T-helper 2 cell treated with Interferon-gamma antibody and Interleukin-4, amounts not matched to agents 5 μg/mL and 100 μg/mL, for 36 hours (primary cell): ENCODE data around the gene SEC16B.
"Not testable (repeated sequence)": the region's sequence is repeated elsewhere in the genome, so short reads cannot be mapped to it uniquely, and the experiment has no call there.

Experiments
- DNase-seq: peaks from one replicate; pipeline ENCODE4 v3.0.0; 2021; ENCODE audit warnings: low spot score
- H3K27ac Mint-ChIP-seq: one replicate; pipeline ENCODE4 v1.8.0; 2021; ENCODE audit warnings: mild to moderate bottlenecking, mixed read lengths
- H3K27me3 Mint-ChIP-seq: one replicate; pipeline ENCODE4 v1.8.0; 2021; ENCODE audit warnings: low read depth, mixed read lengths
- H3K36me3 Mint-ChIP-seq: one replicate; pipeline ENCODE4 v1.8.0; 2021; ENCODE audit warnings: low read depth, mixed read lengths
- H3K4me1 Mint-ChIP-seq: one replicate; pipeline ENCODE4 v1.8.0; 2021; ENCODE audit warnings: low read depth, mixed read lengths
- H3K4me3 Mint-ChIP-seq: one replicate; pipeline ENCODE4 v1.8.0; 2022; ENCODE audit warnings: mild to moderate bottlenecking, moderate library complexity, mixed read lengths
- H3K9me3 Mint-ChIP-seq: one replicate; pipeline ENCODE4 v1.8.0; 2021; ENCODE audit warnings: mixed read lengths

SEC16B gene

DNA sequence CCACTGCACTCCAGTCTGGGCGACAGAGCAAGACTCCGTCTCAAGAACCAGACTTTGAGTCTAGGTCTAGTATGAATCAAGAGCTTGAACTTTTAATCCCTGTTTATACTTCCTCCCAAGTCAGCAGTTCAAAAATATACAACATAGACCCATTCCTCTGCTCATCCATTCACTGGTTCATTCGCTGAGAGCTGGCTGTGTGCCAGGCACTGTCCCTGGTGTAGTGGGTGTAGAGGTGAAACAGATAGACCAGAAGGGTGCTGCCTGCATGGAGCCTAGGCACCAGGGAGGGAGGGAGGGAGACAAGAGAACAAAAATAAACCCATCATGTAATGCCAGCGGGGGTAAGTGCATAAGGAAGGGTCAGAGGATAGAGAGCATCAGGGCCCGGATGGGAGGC lies 25.5 kb upstream of the SEC16B start:
- no peak for DNase-seq
- Mint-ChIP-seq H3K4me3 (no peak overlapping the region), H3K36me3 (no peaks in the 10 kb centered on the region), H3K9me3 (peaks cover 6% of the 10 kb centered on the region), H3K4me1 (no peaks in the 10 kb centered on the region), H3K27me3 (no peaks in the 10 kb centered on the region), H3K27ac (no peak overlapping the region)

DNA sequence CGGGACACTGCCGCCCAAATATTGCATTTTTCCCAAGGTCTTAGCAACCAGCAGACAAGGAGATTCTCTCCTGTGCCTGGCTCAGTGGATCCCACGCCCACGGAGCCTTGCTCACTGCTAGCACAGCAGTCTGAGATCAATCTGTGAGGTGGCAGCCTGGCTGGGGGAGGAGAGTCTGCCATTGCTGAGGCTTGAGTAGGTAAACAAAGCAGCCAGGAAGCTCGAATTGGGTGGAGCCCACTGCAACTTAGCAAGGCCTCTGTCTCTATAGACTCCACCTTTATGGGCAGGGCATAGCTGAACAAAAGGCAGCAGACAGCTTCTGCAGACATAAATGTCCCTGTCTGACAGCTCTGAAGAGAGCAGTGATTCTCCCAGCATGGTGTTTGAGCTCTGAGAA lies 16.4 kb upstream of the SEC16B start:
- H3K4me1 Mint-ChIP-seq, DNase-seq, H3K27me3 Mint-ChIP-seq, H3K27ac Mint-ChIP-seq, H3K9me3 Mint-ChIP-seq, H3K4me3 Mint-ChIP-seq, H3K36me3 Mint-ChIP-seq: not testable (repeated sequence)

DNA sequence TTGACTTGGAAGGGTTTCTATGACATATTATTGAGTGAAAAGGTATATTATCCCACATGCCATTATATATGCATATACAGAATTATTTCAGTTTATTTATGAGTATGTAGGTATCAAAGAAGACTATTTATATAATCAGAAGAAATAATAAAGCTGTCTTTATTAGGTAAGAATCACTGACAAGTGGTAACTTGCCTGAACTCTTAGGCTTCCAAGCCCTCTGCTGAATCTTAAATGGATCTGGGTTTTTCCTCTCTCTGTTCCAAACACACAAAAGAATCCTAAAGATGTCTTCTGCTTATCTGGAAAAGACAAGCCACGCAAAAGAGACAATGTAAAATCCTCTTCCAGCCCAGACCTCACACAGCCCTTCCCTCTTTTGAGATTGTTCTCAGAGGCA lies 14.9 kb upstream of the SEC16B start:
- no peaks in the 10 kb centered on the region for H3K4me1 Mint-ChIP-seq
- no peak overlapping the region for H3K27ac Mint-ChIP-seq
- H3K27me3 Mint-ChIP-seq, result no peaks in the 10 kb centered on the region
- no peaks in the 10 kb centered on the region for H3K36me3 Mint-ChIP-seq
- H3K9me3 Mint-ChIP-seq, result peaks cover 6% of the 10 kb centered on the region
- no peak for DNase-seq
- H3K4me3 Mint-ChIP-seq, result no peak overlapping the region

DNA sequence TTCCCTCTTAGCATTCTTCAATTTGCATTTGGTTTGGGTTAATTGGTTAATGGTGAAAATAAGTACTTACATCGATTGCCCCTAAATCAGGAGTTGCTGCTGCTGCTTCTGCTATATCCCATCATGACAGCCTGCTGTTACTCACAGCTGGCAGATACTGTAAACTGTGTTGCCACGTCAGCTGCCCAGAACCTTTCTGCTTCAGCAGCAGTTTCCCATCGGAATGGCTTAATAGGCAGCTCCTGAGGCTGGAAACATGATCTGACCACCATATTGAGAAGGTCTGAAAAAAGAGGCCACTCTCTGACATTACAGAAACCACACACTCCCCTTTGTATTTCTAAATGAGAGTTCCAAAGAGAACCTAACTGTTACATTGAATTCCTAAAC lies 14.3 kb upstream of the SEC16B start:
- Mint-ChIP-seq H3K27ac (no peak overlapping the region), H3K9me3 (peaks cover 6% of the 10 kb centered on the region), H3K36me3 (no peaks in the 10 kb centered on the region), H3K4me1 (no peaks in the 10 kb centered on the region), H3K4me3 (no peak overlapping the region), H3K27me3 (no peaks in the 10 kb centered on the region)
- DNase-seq, result no peak

DNA sequence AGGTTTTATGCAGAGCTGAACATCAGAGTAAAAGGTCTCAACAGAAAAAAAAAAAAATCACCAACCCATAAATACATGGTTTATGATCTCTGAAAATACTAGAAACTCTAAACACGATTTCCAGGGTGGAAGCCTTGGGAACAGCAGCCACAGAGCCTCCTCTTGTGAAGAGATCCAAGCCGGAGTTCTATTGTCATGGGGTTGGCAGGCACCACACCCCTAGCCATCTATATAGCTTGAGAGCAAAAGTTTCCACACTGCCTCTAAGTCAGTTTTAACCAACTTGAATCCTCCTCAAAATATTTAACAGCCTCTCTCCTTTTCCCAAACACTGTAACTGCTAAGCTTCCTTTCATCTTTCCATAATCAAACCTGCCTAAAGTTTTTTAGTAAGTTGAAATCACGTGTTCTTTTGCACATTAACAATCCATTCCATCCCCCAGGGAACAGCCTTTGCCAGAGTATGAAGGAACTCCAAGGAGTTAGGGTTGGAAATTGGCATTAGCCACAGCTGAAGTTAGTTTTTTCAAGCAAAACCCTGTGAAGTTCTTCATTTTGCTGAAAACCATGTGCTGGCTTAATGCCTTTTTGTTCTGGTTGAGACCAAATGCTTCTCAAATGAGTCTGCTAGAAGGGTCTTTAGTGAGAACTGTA lies 13.8 kb upstream of the SEC16B start:
- no peak overlapping the region for H3K4me3 Mint-ChIP-seq
- DNase-seq, result no peak
- H3K27me3 Mint-ChIP-seq, result no peaks in the 10 kb centered on the region
- H3K9me3 Mint-ChIP-seq, result peaks cover 1% of the 10 kb centered on the region
- no peaks in the 10 kb centered on the region for H3K36me3 Mint-ChIP-seq
- no peak overlapping the region for H3K27ac Mint-ChIP-seq
- no peaks in the 10 kb centered on the region for H3K4me1 Mint-ChIP-seq

DNA sequence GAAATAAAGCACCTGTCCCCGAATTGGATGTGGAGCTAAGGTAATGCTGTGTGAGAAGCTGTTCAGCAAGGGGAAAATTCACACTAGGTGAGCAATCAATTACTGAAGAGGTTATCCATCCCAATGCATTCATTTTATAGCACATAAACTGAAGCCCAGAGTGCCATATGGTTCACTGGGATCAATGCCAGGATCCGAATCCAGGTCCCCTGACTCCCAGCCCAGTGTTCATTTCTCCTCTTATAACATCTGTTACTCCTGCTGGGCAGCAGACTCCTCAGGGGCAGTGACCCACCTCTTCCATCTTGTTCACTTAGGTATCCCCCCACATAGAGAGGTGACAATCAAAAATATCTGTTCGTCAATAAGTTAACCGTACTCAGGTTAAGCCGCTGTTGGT lies 13.2 kb upstream of the SEC16B start:
- no peak overlapping the region for H3K27ac Mint-ChIP-seq
- H3K36me3 Mint-ChIP-seq, result no peaks in the 10 kb centered on the region
- H3K4me3 Mint-ChIP-seq, result no peak overlapping the region
- no peaks in the 10 kb centered on the region for H3K4me1 Mint-ChIP-seq
- no peaks in the 10 kb centered on the region for H3K27me3 Mint-ChIP-seq
- DNase-seq, result no peak
- H3K9me3 Mint-ChIP-seq, result no peaks in the 10 kb centered on the region

DNA sequence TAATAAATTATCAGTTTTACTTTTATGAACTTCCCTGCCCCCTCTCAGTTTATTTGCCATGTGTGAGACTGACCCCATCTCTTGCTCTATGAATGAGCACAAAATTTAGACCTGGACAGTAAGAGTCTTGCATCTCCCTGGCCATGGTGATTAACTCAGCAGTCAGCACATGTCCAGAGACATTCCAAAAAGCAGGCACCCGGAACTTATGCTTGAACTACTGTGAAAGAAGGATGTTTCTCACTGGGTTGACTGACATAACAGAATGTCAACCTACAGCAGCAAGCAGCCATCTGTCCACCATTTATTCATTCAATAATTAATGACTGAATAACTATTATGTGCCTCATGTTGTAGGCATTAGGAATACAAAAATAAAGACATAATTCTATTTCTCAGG lies 11.3 kb upstream of the SEC16B start:
- no peak for DNase-seq
- H3K4me1 Mint-ChIP-seq, result no peaks in the 10 kb centered on the region
- no peaks in the 10 kb centered on the region for H3K9me3 Mint-ChIP-seq
- no peaks in the 10 kb centered on the region for H3K27me3 Mint-ChIP-seq
- no peak overlapping the region for H3K4me3 Mint-ChIP-seq
- H3K36me3 Mint-ChIP-seq, result no peaks in the 10 kb centered on the region
- no peak overlapping the region for H3K27ac Mint-ChIP-seq

DNA sequence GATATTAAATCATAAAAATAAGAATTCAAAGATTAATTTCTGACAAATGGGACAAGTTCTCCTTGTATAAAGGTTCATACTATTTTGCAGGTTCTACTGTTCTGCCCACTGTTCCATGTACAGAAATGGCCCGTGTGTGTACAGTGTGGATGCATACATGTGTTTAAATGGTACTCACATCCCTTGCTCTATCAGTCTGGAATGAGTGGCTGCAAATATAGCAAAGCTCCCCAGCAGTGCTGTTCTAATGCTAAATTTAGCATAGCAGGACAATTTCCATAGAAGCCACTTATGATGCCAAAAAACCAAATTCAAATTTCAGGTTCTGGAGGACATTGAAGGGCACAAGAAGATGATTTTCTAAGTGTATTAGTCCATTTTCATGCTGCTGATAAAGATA lies 9.4 kb upstream of the SEC16B start:
- Mint-ChIP-seq H3K27ac (no peak overlapping the region), H3K4me1 (no peaks in the 10 kb centered on the region), H3K36me3 (no peaks in the 10 kb centered on the region), H3K9me3 (no peaks in the 10 kb centered on the region), H3K4me3 (no peak overlapping the region), H3K27me3 (no peaks in the 10 kb centered on the region)
- no peak for DNase-seq

DNA sequence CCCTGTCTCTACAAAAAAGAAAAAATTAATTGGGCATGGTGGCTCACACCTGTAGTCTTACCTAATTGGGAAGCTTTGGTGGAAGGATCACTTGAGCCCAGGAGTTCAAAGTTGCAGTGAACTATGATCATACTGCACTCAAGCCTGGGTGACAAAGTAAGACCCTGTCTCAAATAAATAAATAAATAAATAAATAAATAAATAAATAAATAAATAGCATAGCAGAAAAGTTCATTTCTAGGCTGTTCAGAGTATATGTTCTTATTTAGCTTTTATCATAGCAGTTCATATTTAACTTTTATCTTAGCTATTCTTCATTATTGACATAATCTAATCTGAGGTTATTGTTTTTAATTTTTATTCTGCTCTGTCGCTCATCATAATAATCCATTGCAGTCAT lies 8.7 kb upstream of the SEC16B start:
- DNase-seq, result no peak
- no peaks in the 10 kb centered on the region for H3K9me3 Mint-ChIP-seq
- no peaks in the 10 kb centered on the region for H3K36me3 Mint-ChIP-seq
- H3K27me3 Mint-ChIP-seq, result no peaks in the 10 kb centered on the region
- no peak overlapping the region for H3K4me3 Mint-ChIP-seq
- no peaks in the 10 kb centered on the region for H3K4me1 Mint-ChIP-seq
- no peak overlapping the region for H3K27ac Mint-ChIP-seq

DNA sequence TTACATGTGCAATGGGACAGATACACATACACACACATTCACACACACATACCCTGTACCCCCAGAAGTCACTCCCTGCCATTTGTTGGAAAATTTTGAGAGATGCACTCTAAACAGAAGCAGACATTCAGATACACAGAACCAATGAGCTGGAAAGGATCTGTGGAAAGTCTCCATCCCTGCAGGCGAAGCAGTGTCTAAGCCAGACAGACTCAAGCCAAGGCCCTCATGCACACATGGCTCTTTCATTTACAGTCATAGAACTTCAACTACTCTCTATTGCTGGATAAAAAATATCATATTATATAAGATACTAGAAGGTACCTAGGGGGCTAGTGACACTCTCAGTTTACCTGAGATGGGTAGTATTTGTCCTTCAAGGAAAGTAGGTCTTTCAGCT lies 7.3 kb upstream of the SEC16B start:
- Mint-ChIP-seq H3K4me1 (no peaks in the 10 kb centered on the region), H3K27ac (no peak overlapping the region), H3K4me3 (no peak overlapping the region), H3K36me3 (no peaks in the 10 kb centered on the region), H3K27me3 (no peaks in the 10 kb centered on the region), H3K9me3 (no peaks in the 10 kb centered on the region)
- DNase-seq, result no peak

DNA sequence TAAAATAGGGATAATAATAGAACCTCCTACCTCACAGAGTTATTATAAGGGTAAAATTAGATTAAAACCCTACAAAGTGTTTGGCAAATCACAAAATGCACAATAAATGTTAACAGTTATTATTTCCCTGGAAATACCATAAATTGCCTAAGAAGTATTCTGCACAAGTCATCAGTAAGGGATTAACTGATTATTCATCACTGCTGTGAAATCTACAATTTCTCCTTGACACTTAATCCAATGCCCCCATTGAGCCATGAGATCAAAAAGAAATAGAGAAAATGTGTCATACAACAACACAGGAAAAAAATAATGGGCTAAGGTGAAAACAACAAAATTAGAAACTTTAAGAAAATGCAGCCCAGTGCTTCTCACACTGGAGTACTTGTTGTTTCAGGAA lies 6.7 kb upstream of the SEC16B start:
- Mint-ChIP-seq H3K27me3 (no peaks in the 10 kb centered on the region), H3K27ac (no peak overlapping the region), H3K4me3 (no peak overlapping the region), H3K9me3 (no peaks in the 10 kb centered on the region), H3K36me3 (no peaks in the 10 kb centered on the region), H3K4me1 (no peaks in the 10 kb centered on the region)
- no peak for DNase-seq

DNA sequence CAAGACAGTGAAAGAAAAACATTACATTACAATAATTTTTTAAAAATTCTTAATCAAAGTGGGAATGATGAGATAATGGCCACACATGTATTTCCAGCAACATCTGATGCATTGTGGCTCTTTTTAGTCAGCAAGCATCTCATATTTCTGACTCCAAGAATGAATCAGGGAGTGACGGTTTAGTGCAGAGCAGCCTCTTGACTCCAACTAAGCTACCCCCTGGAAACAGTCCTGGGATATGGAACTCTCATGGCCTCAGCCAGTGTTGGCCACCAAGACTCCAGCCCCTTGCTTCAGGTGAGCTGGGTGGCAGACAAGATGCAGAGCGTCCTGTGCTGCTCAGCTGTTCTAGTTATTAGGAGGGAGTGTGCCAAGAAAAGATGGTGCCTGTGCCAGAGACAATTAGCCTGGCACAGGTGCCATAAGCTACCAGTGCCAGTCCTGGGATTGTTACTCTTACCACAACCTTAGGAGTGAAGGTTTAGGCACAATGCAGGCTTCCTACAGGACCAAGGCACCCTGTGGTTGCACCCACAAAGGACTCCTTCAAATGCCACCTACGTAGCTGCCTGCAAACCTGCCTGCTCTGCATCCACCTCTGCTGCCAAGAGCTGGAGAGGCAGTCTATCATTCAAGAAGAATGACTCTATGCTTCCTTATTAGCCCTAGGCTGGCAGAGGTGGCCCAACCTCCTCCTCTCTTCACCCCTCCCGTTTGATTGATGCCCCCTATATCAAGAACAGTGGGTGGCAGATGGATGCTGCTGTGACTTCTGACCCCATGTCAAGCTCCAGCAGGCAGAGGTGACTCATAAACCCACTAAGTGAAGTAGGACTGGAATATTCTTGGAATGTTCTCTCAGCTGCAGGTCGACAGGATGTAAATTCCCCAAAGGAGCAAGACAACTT lies 6.0 kb upstream of the SEC16B start:
- Mint-ChIP-seq H3K9me3 (no peaks in the 10 kb centered on the region), H3K27ac (no peak overlapping the region), H3K36me3 (no peaks in the 10 kb centered on the region), H3K27me3 (no peaks in the 10 kb centered on the region), H3K4me1 (no peaks in the 10 kb centered on the region), H3K4me3 (no peak overlapping the region)
- no peak for DNase-seq

DNA sequence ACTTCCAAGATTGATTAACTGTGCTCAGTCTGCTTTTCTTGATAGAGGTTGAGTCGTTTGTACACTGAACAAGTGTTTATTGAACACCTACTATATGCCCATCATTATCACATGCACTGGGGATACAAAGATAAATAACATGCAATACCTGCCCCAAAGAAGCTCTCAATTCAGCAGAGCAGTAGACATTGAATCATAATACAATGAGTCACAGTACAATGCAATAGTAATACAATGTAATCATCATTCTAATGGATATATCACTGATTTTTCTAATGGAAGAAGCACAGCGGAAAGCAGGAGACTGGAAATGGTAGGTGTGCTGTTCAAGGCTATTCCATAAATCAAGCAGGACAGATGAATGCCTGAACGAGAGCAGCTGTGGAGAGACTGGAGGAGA lies 3.7 kb upstream of the SEC16B start:
- H3K27me3 Mint-ChIP-seq, result no peaks in the 10 kb centered on the region
- H3K4me3 Mint-ChIP-seq, result no peak overlapping the region
- DNase-seq, result no peak
- no peaks in the 10 kb centered on the region for H3K4me1 Mint-ChIP-seq
- no peak overlapping the region for H3K27ac Mint-ChIP-seq
- no peaks in the 10 kb centered on the region for H3K36me3 Mint-ChIP-seq
- H3K9me3 Mint-ChIP-seq, result no peaks in the 10 kb centered on the region

DNA sequence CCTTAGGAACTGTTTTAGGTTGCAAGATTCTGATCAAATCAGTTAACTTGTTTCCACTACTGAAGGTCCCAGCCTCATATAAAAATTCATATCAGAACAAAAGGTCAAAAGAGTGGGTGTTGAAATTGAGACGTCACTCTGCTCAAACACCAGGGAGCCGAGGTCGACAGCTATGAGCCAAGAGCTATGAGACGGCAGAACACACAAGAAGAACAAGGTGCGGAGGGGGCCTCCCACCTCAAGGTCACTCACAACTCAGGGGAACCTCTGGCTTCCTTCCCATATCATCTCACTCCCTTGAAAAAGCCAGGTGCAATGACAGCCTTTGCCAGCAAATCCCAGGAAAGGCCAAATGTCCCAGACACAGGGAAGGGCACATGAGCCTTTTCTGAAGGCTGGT lies 749 bp downstream of the SEC16B start:
- H3K27me3 Mint-ChIP-seq, result no peaks in the 10 kb centered on the region
- H3K4me1 Mint-ChIP-seq, result no peaks in the 10 kb centered on the region
- no peak overlapping the region for H3K4me3 Mint-ChIP-seq
- DNase-seq, result no peak
- no peaks in the 10 kb centered on the region for H3K9me3 Mint-ChIP-seq
- H3K36me3 Mint-ChIP-seq, result no peaks in the 10 kb centered on the region
- H3K27ac Mint-ChIP-seq, result no peak overlapping the region

DNA sequence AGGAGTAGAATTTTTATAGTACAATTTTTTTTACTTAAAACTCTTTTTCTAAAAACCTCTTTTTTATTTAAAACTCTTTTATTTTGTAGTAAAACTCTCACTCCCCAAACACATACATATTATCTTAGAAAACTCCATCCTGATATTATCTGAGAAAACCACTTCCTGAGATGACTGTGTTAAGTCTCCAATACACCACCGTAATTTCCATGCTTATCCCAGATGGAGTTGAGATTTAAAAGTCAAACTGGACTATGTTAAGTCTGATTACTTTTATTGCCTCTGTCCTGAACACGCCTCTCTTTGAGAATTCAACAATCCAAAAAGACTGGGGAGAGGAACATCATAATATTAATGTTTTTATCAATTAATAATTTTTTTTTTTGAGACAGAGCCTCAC lies 3.7 kb downstream of the SEC16B start:
- Mint-ChIP-seq H3K36me3 (no peaks in the 10 kb centered on the region), H3K27me3 (no peaks in the 10 kb centered on the region), H3K4me3 (no peak overlapping the region), H3K4me1 (no peaks in the 10 kb centered on the region), H3K9me3 (no peaks in the 10 kb centered on the region), H3K27ac (no peak overlapping the region)
- no peak for DNase-seq
